Thoracic aorta (tissue), 2 donors: ENCODE measurements around the gene KEAP1. TPM values are rescaled to one million over a fixed set of nuclear protein-coding genes. Genes with fewer than 3 reads are reported as not detected.

Source experiments
- ATAC-seq: fragments of 150-250 bp; one replicate; pipeline ENCODE4 v1.8.0; 2017; ENCODE audit warnings: low read depth; ENCODE audit not compliant: insufficient number of reproducible peaks, low FRiP score
- DNase-seq: peaks from one replicate; pipeline ENCODE4 v3.0.0-alpha.2; 2020; ENCODE audit warnings: low spot score
- H3K27ac ChIP-seq, 2 donors: fragments of 200-600 bp; sonication (generic); 1 replicate in 1 of 2; 2 replicates in 1 of 2; pipeline ENCODE4 v1.5.1; 2016; ENCODE audit warnings: mild to moderate bottlenecking in 2 of 2, moderate library complexity in 2 of 2
- H3K27me3 ChIP-seq: fragments of 200-600 bp; sonication (generic); replicated peaks from 2 replicates; pipeline ENCODE4 v1.6.0; 2016; ENCODE audit warnings: mild to moderate bottlenecking; ENCODE audit not compliant: insufficient read depth
- H3K36me3 ChIP-seq: fragments of 200-600 bp; sonication (generic); one replicate; pipeline ENCODE4 v1.5.1; 2016
- H3K4me1 ChIP-seq, 2 donors: fragments of 200-600 bp; sonication (generic); 1 replicate in 1 of 2; 2 replicates in 1 of 2; pipeline versions ENCODE4 v1.5.1 to v1.6.0; 2016; ENCODE audit warnings: low read depth in 2 of 2, mild to moderate bottlenecking in 1 of 2; ENCODE audit not compliant: control insufficient read depth in 1 of 2
- H3K4me3 ChIP-seq: fragments of 200-600 bp; sonication (generic); 2 replicates; pipeline ENCODE4 v1.5.1; 2016; ENCODE audit warnings: mild to moderate bottlenecking
- H3K9me3 ChIP-seq: fragments of 200-600 bp; sonication (generic); 2 replicates; pipeline ENCODE4 v1.5.1; 2016
- total RNA-seq, 2 donors: library from RNA; depleted of rRNA; stranded (reverse); fragments of >200 nt; gene quantifications; one replicate each; pipeline versions ENCODE4 v1.1.0 to v1.2.3, GENCODE V29; 2016
- TF ChIP-seq, protein P1 (sequence below): fragments of 200-600 bp; sonication (generic); IDR thresholded peaks from one replicate; pipeline ENCODE4 v1.5.1; 2019; ENCODE audit warnings: antibody characterized with exemption

Gene KEAP1
- total RNA-seq, 2 donors from 2014 or later = 42.0 to 57.3 TPM

DNA sequence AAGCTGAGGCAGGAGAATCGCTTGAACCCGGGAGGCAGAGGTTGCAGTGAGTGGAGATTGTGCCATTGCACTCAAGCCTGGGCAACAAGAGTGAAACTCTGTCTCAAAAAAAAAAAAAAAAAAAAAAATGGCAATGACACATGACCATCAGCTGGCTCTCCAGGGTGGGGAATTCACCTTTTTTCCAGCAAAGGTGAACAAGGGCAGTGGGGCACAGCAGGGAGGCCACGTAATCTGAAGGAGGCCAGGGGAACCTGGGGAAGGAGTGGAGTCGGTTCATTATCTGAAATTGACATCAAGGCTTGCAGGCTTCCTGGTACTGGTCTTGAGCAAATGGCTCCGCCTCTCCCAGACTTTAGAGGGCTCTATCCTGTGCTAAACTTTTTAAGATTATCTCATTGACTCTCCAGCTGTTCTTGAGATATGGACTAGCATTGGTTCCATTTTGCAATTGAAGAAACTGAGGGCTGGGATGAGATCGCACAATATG lies 28.1 kb downstream of the KEAP1 start:
- peaks cover 6 to 9% of the 10 kb centered on the region in 2 donors for H3K4me1 ChIP-seq
- H3K27me3 ChIP-seq = no peaks in the 10 kb centered on the region
- no peak overlapping the region for H3K27ac ChIP-seq
- TF ChIP-seq, protein P1, sequence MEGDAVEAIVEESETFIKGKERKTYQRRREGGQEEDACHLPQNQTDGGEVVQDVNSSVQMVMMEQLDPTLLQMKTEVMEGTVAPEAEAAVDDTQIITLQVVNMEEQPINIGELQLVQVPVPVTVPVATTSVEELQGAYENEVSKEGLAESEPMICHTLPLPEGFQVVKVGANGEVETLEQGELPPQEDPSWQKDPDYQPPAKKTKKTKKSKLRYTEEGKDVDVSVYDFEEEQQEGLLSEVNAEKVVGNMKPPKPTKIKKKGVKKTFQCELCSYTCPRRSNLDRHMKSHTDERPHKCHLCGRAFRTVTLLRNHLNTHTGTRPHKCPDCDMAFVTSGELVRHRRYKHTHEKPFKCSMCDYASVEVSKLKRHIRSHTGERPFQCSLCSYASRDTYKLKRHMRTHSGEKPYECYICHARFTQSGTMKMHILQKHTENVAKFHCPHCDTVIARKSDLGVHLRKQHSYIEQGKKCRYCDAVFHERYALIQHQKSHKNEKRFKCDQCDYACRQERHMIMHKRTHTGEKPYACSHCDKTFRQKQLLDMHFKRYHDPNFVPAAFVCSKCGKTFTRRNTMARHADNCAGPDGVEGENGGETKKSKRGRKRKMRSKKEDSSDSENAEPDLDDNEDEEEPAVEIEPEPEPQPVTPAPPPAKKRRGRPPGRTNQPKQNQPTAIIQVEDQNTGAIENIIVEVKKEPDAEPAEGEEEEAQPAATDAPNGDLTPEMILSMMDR = no peak
- no peak for ATAC-seq
- no peak for DNase-seq
- no peaks in the 10 kb centered on the region for H3K9me3 ChIP-seq
- no peaks in the 10 kb centered on the region for H3K36me3 ChIP-seq
- no peak overlapping the region for H3K4me3 ChIP-seq

DNA sequence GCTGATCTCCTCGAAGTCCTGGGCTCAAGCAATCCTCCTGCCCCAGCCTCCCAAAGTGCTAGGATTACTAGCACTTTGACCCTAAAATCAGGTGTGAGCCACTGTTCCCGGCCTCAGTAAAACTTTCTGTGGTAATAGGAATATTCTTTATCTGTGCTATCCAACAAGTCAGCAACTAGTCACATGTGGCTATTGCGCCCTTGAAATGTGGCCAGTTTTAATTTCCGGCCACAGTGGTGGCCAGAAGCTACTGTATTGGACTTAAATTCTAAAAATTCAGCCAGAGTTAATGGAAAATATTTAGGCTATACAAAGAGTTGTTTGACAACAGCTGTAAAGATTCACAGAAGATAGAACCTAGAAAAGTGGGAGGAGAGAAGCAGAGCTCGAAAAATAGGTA lies 30.0 kb downstream of the KEAP1 start:
- H3K4me3 ChIP-seq = no peak overlapping the region
- no peak for ATAC-seq
- H3K27me3 ChIP-seq = no peaks in the 10 kb centered on the region
- H3K9me3 ChIP-seq = no peaks in the 10 kb centered on the region
- DNase-seq = no peak
- no peaks in the 10 kb centered on the region for H3K36me3 ChIP-seq
- H3K4me1 ChIP-seq = peaks cover 0 to under 1% of the 10 kb centered on the region in 2 donors
- TF ChIP-seq, protein P1 = no peak
- no peak overlapping the region for H3K27ac ChIP-seq

GRCh38 chr19:10471909-10472308 lies 31.2 kb downstream of the KEAP1 start:
- DNase-seq (no peak), ATAC-seq (no peak)
- TF ChIP-seq, protein P1 = peak; percentile 6
- Histone ChIP-seq H3K27ac (no peak overlapping the region), H3K36me3 (peaks cover 5% of the 10 kb centered on the region), H3K27me3 (no peaks in the 10 kb centered on the region), H3K4me1 (no peaks in the 10 kb centered on the region), H3K9me3 (no peaks in the 10 kb centered on the region), H3K4me3 (no peak overlapping the region)

DNA sequence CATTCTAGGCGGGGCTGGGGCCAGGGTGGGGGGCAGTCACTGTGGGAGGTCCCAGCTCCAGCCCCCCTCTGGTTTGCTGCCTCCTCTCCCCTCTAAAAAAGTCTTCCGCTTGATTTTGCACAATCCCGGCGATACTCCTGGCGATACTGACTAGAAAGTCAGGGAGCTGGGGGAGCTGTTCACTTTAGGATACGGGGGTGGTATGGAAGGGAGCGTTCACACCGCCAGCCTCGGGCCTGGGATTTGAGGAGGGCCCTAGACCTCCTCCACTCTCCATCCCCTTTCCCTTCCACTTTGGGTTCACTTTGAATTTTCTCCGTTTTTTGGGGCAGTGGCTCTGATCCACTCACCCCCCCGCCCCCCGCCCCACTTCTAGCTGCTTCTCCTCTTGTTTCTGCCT lies 35.0 kb downstream of the KEAP1 start:
- ATAC-seq (no peak), DNase-seq (no peak)

GRCh38 chr19:10467104-10467706 lies 36.0 kb downstream of the KEAP1 start:
- Histone ChIP-seq H3K9me3 (no peaks in the 10 kb centered on the region), H3K4me3 (no peak overlapping the region), H3K36me3 (peaks cover 12% of the 10 kb centered on the region), H3K27me3 (no peaks in the 10 kb centered on the region), H3K4me1 (no peaks in the 10 kb centered on the region), H3K27ac (no peak overlapping the region)
- DNase-seq (no peak), ATAC-seq (no peak)
- TF ChIP-seq, protein P1 = no peak

More for the DNA sequence above, 35.0 kb downstream of the KEAP1 start:
- H3K36me3 ChIP-seq = peaks cover 12% of the 10 kb centered on the region
- H3K27me3 ChIP-seq = no peaks in the 10 kb centered on the region
- H3K9me3 ChIP-seq = no peaks in the 10 kb centered on the region
- TF ChIP-seq, protein P1 = no peak
- no peak overlapping the region for H3K4me3 ChIP-seq
- H3K27ac ChIP-seq = no peak overlapping the region
- H3K4me1 ChIP-seq = no peaks in the 10 kb centered on the region
